Hepatocyte (in vitro differentiated cells): ENCODE results near the gene SLC13A5.

Source experiments
- CTCF ChIP-seq: fragments of 200-600 bp; sonication (generic); IDR thresholded peaks from 2 replicates; pipeline ENCODE4 v1.5.1; 2016; ENCODE audit warnings: antibody characterized with exemption, mild to moderate bottlenecking; ENCODE audit not compliant: poor library complexity
- EZH2 ChIP-seq: fragments of 200-600 bp; sonication (generic); IDR thresholded peaks from 2 replicates; pipeline ENCODE4 v1.6.1; 2016; ENCODE audit warnings: antibody characterized with exemption, mild to moderate bottlenecking, borderline replicate concordance
- EZH2phosphoT487 ChIP-seq: fragments of 200-600 bp; sonication (generic); IDR thresholded peaks from one replicate; pipeline ENCODE4 v1.6.1; 2018; ENCODE audit warnings: antibody characterized with exemption, mild to moderate bottlenecking, low read depth, moderate library complexity; ENCODE audit not compliant: unreplicated experiment, severe bottlenecking

GRCh38 chr17:6708357-6708961 lies 4.7 kb downstream of the SLC13A5 start:
- no peak for TF ChIP-seq CTCF
- no peak for TF ChIP-seq EZH2
- no peak for TF ChIP-seq EZH2phosphoT487
